NOMO-1 treated with DMSO at 0.1 percent for 48 hours (cell line): Measurements from ENCODE around the gene CERS2.

Experiments used
- DNase-seq: peaks from one replicate; lab custom pipeline; 2025; ENCODE audit not compliant: unreplicated experiment; lab: John Stamatoyannopoulos, UW

CERS2 gene

GRCh38 chr1:150999051-150999674 lies 24.5 kb upstream of the CERS2 start:
- no peak for DNase-seq

DNA sequence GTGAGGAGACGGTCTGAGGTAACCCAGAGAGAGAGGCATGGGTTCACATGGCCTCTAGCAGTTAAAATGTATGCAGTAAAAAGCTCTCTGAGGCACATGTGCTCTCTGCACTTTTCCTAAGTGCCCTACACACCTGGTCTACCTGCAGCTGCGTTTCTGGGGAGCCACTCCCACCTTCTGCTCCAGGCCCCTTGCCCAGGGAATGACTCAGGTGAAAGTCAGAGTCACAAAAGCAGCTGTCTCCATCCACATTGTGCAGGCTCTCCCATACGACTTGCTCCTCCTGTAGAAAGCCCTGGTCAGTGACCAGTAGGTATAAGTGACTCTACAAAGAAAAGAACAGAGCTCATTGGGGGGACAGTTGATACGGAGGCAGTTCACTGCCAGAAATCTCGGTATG lies 23.3 kb upstream of the CERS2 start:
- DNase-seq = no peak

- no peak for DNase-seq
These were observed 22.7 kb upstream of the CERS2 start for GRCh38 chr1:150997126-150997872.

DNA sequence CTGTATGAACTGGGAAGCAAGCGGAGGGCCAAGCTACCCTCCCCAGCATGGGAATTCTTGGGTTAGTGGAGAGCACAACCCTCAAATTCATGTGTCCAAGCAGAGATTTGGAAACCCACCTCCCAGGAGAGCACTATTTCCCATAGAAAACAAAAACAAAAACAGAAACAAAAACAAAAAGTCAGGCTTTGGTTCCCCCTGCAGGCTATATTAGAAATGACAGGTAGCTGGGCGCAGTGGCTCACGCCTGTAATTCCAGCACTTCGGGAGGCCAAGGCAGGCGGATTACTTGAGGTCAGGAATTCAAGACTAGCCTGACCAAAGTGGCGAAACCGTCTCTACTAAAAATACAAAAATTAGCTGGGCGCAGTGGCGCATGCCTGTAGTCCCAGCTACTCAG lies 21.3 kb upstream of the CERS2 start:
- no peak for DNase-seq

GRCh38 chr1:150995460-150995859 lies 20.8 kb upstream of the CERS2 start:
- DNase-seq = no peak

GRCh38 chr1:150994248-150994647 lies 19.6 kb upstream of the CERS2 start:
- no peak for DNase-seq

GRCh38 chr1:150992626-150993025 lies 18.0 kb upstream of the CERS2 start:
- no peak for DNase-seq

GRCh38 chr1:150987924-150988323 lies 13.3 kb upstream of the CERS2 start:
- DNase-seq = no peak

DNA sequence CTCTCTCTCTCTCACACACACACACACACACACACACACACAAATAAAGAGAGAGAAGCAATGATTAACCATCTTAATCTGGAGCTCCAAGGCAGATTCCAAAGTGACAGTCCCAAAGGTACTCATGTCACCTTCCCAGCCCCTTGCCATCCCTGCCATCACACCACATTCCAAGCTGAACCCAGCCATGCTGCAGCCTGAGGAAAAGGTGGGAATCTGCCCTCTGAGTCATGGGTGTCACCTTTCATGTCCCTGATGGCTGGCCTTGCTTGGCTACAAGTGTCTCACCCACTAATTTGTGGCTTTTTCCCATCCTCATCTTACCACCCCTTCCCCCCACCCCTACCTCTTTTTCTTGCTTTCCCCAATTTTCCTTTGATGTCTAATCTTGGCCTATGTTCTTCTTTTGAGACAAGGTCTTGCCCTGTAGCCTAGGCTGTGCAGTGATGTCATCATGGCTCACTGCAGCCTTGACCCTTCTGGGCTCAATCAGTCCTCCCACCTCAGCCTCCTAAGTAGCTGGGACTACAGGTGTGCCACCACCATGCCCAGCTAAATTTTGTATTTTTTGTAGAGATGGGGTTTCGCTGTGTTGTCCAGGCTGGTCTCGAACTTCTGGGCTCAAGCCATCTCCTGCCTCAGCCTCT lies 10.7 kb upstream of the CERS2 start:
- DNase-seq = no peak

GRCh38 chr1:150981805-150982712 lies 7.4 kb upstream of the CERS2 start, which contains the start of gene ANXA9:
TSS of gene ANXA9 (plus strand) at chr1:150982292. CDS start at chr1:150983106, 814 bp downstream.
- no peak for DNase-seq

- no peak for DNase-seq
These were observed 6.7 kb upstream of the CERS2 start for GRCh38 chr1:150981177-150981804.

- DNase-seq = peak; percentile 80
These were observed 4.7 kb upstream of the CERS2 start for GRCh38 chr1:150979092-150980056.

- DNase-seq = peak; percentile 85
These were observed 2.5 kb upstream of the CERS2 start for GRCh38 chr1:150976879-150977694.

GRCh38 chr1:150976401-150976821 lies 1.8 kb upstream of the CERS2 start:
- DNase-seq = no peak

DNA sequence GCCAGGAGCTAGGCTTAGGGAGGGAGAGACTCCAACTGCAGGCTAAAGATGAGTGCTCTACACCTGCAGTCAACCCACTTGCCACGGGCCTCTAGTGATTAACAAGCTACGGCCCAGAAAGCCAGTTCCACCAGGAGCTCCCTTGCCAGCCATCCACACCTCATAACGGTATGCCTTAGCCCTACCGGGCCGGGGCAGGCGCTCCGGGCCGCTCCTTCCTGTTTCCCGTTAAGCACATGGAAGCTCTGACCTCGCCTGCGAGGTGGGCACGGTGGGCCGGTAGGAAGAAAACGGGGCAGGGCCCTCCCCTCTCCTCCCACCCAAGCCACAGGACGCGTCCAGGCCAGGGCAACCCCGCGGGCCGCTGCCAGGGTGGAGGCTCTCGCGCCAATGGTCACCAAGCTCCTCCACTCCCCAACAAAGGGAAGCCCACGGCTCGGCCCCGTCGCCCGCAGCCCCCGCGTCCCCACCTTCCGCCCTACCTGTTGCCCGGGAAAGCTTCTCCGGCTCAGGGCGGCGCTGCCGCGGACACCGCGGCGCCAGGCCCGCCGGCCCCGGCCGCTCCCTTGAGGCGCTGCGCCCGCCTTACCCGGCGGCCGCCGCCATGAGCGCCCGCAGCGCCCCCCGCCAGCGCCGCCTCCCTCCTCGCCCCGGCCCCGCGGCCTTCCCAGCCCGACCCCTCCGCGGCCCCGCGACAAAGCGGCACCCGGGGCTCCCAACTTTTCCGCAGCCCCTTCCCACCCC lies 627 bp downstream of the CERS2 start:
- peak; percentile 31 for DNase-seq

DNA sequence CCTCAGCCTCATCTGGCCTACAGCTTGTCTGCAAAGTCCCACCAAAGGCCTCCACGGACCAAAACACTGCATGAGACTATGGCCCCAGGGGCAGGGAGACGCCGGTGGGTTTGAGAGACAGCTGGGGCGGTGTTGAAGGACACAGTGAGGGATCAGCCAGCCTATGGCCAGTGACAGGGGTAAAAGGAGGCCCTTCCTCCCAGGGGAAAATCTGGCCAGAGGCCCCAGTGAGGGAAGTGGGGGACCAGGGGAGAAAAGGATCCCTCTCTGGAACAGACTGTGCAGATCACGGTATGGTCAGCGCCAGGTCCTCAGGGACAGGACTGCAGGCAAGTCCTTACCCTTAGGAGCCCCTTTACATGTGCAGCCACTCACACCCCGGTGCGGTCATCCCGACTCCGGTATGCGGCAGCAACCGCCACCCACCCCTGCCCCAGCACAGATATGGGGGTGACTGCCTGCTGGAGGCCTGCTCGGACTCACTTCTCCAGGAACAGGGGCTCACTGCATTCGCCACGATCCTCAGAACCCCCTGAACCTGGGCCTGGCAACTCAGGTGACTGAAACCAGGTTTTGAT lies 1.3 kb downstream of the CERS2 start:
- no peak for DNase-seq

DNA sequence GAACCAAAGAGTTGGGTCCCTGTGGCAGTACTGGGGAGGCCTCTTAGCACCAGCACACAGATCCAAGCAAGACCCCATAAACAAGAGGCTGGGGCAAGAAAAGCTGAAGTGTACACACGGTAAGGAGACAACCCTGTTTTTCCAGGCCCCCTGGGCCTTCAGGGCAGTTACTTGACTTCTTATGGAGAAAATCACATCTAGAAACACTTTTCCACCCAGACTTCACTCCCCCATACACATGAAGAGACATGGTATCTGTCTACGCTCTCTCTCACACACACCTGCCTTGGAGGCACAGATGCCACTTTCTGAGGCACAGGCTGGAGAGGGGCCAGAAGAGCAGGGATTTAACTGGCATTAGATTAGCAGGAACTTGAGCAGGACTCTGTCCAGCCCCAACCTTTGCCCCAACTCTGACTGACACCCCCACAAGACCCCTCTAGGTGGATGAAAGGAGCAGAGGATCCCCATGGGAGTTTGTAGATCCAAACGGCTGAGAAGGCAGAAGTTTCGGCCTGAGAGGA lies 2.2 kb downstream of the CERS2 start:
- no peak for DNase-seq
